Left ventricle myocardium superior (tissue), 1 donor: ENCODE data around the gene NARS2. TPM values are rescaled to one million over a fixed set of nuclear protein-coding genes. Genes with fewer than 3 reads are reported as not detected.
A peak's percentile ranks its signal among the peaks of the same experiment; 100 is the strongest.

ENCODE experiments used
- ATAC-seq: fragments of 200-7000 bp; cut with Tn5 transposase; one replicate; pipeline ENCODE4 v1.9.1; 2020; ENCODE audit warnings: mild to moderate bottlenecking, moderate library complexity
- DNase-seq: peaks from one replicate; pipeline ENCODE4 v3.0.0-alpha.2; 2020
- intact Hi-C: fragments of 100-400 bp; cut with micrococcal nuclease; formaldehyde crosslinking; loops from one replicate; pipeline ENCODE4 v1.11.0; 2022
- total RNA-seq: library from RNA; stranded (reverse); fragmentation: NEBNext Ultra II Directional; extraction: Animal tissue kit (Norgen Biotek cat#: 25700); gene quantifications from one replicate; pipeline ENCODE4 v1.2.1, GENCODE V29; 2021
- donor health status: DM: no; HTN: yes; CAD: no; lungs with severe emphysema.

The NARS2 gene
- total RNA-seq, 1 donor from 2014 or later = 16.2 TPM

DNA sequence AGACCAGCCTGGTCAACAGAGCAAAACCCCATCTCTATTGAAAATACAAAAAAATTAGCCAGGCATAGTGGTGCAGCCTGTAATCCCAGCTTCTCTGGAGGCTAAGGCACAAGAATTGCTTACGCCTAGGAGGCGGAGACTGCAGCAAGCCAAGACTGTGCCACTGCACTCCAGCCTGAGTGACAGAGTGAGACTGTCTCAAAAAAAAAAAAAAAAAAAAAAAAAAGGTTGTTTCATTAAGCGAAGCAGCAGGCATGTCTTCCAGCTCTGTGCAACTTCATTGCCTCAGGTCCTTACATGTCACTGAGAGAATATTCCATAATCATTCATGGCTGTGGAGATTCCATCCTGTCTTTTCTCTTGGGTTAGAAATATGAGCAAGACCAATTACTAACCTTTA, 174.0 kb downstream of the NARS2 start:
- ATAC-seq (no peak), DNase-seq (no peak)
- intact Hi-C loops = no loop called here

DNA sequence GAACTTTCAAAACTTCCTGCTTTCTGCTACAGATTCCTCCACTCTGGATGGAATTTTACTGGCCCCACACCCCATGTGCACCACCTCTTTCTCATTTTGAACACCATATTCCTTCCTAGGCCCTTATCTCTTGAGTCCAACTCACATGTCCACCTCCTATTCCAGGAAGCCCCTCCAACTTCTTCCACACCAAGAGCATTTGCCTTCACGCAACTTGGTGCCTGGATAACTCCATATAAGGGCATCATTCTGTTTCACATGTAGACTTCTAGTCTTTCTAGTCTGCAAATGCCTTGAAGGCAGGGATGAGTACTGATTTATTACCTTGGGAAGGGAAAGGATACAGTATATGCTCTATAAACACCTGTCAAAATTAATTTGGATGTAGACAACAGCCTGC, 174.5 kb downstream of the NARS2 start:
- DNase-seq (no peak), ATAC-seq (no peak)
- intact Hi-C loops = no loop called here

DNA sequence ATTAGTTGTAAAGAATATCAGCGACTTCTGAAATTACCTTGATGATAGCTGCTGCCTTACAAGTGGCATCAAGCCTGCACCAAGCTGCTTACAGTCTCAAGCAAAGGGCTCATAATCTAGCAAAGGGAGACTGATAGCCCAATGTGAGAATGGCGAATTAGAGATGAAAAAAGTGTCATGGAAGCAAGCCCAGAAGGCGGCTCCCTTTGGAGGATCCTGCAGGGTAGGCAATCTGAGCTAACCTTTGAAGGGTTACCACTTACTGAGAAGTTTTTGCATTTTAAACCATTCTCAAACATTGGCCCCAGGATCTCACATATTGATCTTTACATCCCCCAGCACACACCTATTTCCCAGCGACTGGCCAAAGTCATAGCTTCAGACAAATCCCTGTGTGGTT, 175.5 kb downstream of the NARS2 start:
- intact Hi-C loops = no loop called here
- no peak for DNase-seq
- ATAC-seq = no peak

DNA sequence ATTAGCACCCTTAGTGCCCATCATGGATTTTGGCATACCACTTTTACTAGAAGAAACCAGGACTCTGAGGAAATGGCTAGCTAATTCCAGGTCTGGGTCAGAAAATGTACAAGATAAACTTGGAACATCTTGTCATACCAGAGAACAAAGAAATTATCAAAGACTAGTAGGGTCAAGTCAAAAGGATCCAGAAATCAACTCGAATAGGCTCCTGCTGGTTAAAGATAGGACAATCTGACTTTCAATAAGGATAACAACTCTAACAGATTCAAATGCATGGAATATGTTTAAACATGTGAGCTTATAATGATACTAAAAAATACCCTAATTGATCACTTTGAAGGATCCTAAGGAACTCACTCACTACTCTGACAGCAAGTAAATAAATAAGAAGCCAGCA, 175.9 kb downstream of the NARS2 start:
- no peak for ATAC-seq
- intact Hi-C loops = no loop called here
- no peak for DNase-seq

DNA sequence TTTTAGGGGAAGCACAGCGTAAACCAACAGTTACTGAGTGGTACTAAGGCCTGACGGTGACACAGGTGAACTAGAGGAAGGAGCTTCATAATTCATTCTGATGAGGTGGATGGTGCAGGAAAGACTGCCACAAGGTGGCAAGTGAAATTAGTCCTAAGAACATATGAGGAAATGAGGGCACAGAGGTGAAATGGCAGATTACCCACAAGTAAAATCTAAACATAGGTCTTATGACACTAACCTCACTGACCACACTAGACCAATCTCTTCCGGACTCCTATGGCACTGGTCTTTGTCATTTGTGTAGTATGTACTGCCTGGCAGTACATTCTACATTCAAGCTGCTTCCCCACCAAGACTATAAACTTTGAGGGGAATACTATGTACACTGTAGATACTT, 177.3 kb downstream of the NARS2 start:
- intact Hi-C loops = no loop called here
- ATAC-seq = peak; percentile 31
- DNase-seq = no peak

DNA sequence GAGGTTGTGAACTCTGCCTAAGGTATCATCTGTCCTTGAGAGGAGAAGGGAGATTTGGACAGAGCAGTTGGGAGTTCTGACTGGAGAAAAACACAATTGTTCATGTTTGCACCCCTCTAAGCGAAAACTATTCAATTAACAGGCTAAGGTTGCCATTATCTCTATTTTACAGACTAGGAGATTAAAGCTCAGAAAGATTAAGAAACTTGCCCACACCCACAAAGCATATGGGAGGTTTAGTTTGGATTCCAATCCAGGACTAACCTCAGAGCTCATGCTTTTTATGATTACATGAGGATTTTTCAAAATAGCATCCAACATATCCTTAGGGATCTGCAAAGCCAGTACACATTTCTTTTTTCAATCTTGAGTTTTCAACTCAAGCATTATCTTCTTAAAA, 179.1 kb downstream of the NARS2 start:
- no peak for ATAC-seq
- DNase-seq = no peak
- intact Hi-C loops = no loop called here

DNA sequence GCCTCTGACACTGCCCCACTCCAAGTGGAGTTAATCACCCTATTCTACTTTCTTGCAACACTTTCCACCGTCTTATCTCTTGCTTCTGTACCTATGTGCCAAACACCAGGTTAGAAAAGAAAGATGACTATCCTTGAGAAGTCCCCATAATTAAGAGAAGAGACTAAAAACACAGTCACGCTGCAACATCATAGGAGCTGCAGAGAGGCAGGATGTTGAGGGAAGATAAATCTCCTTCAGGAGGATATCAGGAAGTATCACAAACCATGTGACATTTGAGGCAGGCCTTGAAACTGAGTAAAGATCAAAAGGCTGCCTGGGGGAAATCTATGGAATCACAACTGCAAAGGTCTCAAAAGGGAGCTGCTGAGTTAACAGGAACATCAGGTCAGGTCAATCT, 181.8 kb downstream of the NARS2 start:
- ATAC-seq (no peak), DNase-seq (no peak)
- intact Hi-C loops = no loop called here

DNA sequence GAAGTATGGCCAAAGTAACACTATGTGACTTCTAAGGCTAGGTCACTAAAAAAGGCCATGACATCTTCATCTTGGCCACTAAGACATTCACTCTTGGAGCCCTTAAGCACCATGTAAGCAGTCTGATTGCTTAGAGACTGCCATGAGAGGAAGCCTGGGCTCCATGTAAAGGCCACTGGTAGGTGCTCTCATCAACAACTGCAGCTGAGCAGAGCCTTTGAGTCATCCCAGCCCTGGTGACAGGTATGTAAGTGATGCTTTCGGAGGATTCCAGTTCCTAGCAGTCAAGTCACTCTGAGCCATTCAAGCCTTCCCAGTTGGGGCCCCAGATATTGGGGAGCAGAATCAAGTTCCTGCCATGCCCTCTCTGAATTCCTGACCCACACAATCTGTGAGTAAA, 183.2 kb downstream of the NARS2 start:
- ATAC-seq (no peak), DNase-seq (no peak)
- intact Hi-C loops = no loop called here

DNA sequence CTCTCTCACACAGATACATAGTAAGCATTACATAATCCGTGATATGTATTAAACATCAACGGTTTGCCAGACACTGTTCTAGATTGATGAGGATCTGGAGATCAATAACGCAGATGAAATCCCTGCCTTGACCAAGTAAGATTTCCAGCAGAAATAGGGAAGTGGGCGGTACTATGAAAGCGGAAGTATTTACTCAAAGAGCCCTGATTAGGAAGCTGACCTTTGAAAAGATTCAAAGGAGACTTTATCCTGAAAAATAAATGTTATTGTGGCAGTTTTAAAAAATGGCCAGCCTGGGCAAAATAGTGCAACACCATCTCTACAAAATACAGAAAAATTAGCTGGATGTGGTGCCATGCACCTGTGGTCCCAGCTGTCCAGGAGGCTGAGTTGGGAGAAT, 183.9 kb downstream of the NARS2 start:
- no peak for ATAC-seq
- intact Hi-C loops = no loop called here

DNA sequence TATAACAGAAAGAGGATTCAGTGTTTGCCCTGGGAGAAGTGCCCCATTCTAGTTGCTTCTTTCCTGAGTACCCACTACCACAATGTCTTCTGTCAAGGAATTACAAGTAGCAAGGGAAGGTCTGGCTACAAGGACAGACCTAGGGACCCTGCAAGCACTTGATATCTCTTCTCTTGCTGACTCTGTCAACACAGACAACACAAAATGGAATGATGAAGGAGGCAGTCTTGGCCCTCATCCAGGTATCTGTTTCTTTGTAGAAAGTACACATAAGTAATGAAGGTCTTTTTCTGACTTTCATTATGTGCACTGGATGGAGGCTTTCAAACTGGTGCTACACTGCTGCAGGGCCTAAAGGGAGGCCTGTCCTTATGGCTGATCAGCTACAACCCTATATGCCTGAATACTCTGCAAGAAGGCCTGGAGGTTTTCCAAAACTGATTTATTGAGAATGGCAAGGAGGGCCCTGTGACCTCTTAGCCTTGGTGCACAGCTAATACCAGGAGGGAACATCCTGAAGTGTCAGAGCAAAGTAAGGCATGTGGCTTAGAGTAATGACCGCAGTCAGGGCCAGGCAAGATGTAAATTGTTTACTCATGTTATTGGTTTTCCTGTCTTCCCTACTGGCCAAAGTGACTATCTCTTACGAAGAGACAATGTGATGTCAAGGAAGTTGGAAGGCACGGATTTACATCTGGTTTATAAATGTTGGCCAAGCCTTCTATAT, 188.3 kb downstream of the NARS2 start:
- intact Hi-C loops = no loop called here
- DNase-seq (no peak), ATAC-seq (no peak)

More for the DNA sequence above, 183.9 kb downstream of the NARS2 start:
- DNase-seq = no peak

Other genes starting within 250 kb of the NARS2 start
- 17.2 TPM for gene GAB2, start 157.0 kb downstream of the NARS2 start, total RNA-seq